Bronchial epithelial cell (primary cell): Measurements from ENCODE around the gene RCL1. TPM values are rescaled to one million over a fixed set of nuclear protein-coding genes. Genes with fewer than 3 reads are reported as not detected.

Source experiments
- DNase-seq: peaks from one replicate; pipeline ENCODE4 v3.0.0-alpha.2; 2010; ENCODE audit warnings: low read depth
- FAIRE-seq: peaks from 2 replicates; lab custom pipeline; 2011; peaks lifted over from hg19 to GRCh38; lab: Jason Lieb, UNC
- H3K27me3 ChIP-seq: 2 replicates; pipeline ENCODE4 v1.5.1; 2011; ENCODE audit warnings: low read length; ENCODE audit not compliant: control insufficient read depth, insufficient read depth
- H3K36me3 ChIP-seq: 2 replicates; pipeline ENCODE4 v1.5.1; 2011; ENCODE audit warnings: low read length; ENCODE audit not compliant: control insufficient read depth, insufficient read depth
- H3K4me3 ChIP-seq: 2 replicates; pipeline ENCODE4 v1.5.1; 2011; ENCODE audit warnings: mild to moderate bottlenecking, low read depth, low read length, control low read depth
- total RNA-seq: library from RNA; depleted of rRNA; stranded (reverse); fragments of >200 nt; gene quantifications from 2 replicates; pipeline ENCODE4 v1.2.1, GENCODE V29; 2014
- TF ChIP-seq, protein P1 (sequence below): IDR thresholded peaks from 2 replicates; pipeline ENCODE4 v1.5.1; 2011; ENCODE audit warnings: mild to moderate bottlenecking, moderate library complexity, low read length, control low read depth, inconsistent platforms; ENCODE audit not compliant: insufficient read depth, severe bottlenecking

RCL1 gene
- total RNA-seq, 1 donor from 2014 or later = 21.9 TPM

DNA sequence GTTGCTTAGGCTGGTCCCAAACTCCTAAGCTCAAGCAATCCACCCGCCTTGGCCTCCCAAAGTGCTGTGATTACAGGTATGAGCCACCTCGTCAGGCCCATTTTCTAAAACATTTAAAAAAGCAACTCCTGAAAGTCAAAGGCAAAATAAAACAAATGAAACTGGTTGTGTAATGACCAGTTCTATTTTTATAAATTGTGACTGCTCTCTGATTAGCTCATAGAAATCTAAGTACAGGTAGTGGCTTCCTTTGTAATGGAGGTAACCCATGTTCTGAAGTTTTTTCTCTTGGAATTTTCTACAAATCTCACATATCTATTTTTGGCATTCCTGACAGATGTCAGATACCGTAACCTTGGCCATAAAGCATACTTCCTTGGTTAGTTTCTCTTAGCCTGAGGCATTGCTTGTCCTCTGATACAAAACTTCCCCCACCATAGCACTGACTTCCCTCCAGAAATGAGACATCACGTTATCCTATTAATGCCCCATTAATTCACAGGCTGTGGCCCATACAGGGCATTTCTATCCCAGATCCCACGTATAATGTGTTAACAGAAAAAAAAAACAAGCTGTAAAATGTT lies 37.6 kb upstream of the RCL1 start:
- H3K36me3 ChIP-seq = no peaks in the 10 kb centered on the region
- DNase-seq = no peak
- no peak overlapping the region for H3K4me3 ChIP-seq
- FAIRE-seq = no peak
- TF ChIP-seq, protein P1, sequence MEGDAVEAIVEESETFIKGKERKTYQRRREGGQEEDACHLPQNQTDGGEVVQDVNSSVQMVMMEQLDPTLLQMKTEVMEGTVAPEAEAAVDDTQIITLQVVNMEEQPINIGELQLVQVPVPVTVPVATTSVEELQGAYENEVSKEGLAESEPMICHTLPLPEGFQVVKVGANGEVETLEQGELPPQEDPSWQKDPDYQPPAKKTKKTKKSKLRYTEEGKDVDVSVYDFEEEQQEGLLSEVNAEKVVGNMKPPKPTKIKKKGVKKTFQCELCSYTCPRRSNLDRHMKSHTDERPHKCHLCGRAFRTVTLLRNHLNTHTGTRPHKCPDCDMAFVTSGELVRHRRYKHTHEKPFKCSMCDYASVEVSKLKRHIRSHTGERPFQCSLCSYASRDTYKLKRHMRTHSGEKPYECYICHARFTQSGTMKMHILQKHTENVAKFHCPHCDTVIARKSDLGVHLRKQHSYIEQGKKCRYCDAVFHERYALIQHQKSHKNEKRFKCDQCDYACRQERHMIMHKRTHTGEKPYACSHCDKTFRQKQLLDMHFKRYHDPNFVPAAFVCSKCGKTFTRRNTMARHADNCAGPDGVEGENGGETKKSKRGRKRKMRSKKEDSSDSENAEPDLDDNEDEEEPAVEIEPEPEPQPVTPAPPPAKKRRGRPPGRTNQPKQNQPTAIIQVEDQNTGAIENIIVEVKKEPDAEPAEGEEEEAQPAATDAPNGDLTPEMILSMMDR = no peak
- H3K27me3 ChIP-seq = no peaks in the 10 kb centered on the region

DNA sequence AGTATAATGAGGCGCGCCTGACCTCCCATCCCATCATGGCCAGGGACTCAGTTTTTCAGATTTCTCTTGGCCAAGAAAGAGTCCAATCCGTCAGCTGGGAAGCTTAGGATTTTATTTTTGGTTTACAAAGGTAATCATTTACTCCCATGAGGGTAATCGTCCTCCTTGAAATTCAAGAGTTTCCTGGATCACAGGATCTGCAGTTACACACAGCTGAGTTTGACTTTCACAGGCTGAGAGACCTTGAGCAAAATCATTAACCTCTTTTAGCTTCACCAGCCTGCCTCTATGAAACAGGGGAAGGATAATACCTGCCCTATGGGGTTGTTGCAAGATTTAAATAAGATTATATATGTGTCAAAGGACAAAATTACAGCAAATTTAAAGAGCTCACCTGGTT lies 36.3 kb upstream of the RCL1 start:
- TF ChIP-seq, protein P1 = no peak
- no peak for FAIRE-seq

DNA sequence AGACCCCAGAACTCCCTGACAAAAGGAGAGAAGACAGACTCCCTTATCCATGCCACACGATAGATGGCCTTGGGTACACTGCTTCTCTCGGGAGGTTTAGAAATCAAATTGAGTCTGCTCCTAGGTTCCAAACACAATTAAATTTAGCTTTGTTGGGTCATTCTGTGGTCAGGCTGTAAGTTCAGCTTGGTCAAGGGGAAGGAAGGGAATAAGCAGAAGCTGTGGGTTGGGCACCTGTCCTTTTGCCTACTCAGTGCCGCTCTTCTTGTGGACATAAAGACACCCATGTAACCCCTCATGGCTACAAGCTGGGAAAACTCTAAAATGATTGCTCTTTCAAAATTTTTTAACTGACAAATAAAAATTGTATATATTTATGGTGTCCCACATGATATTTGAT lies 32.6 kb upstream of the RCL1 start:
- FAIRE-seq (no peak), DNase-seq (no peak)
- no peaks in the 10 kb centered on the region for H3K36me3 ChIP-seq
- TF ChIP-seq, protein P1 = no peak
- H3K4me3 ChIP-seq = no peak overlapping the region
- no peaks in the 10 kb centered on the region for H3K27me3 ChIP-seq

More for the DNA sequence above, 36.3 kb upstream of the RCL1 start:
- H3K27me3 ChIP-seq = no peaks in the 10 kb centered on the region
- H3K36me3 ChIP-seq = no peaks in the 10 kb centered on the region
- no peak for DNase-seq
- no peak overlapping the region for H3K4me3 ChIP-seq

DNA sequence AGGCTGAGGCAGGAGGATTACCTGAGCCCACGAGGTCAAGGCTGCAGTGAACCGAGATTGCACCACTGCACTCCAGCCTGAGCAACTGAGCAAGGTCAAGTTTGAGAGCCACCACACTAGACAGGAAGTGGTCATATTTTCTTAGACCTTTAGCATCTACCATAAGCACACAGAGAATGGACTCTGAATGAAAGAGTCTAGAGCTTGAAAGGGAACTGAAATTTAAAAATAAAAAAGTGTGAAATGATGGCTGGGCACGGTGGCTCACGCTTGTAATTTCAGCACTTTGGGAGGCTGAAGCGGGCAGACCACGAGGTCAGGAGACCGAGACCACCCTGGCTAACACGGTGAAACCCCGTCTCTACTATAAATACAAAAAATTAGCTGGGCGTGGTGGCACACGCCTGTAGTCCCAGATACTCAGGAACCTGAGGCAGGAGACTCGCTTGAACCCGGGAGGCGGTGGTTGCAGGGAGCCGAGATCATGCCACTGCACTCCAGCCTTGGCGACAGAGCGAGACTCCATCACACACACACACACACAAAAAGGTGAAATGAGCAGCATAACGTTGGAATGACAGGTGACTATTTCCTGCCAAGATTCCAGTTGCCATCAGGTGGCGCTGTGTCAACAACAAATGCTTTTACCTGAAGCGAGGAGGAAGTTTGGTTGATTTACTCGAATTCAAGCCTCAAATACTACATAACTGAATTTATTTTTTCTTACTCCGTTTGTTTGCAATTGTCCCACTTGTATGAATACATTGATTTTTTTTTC lies 30.4 kb upstream of the RCL1 start:
- Histone ChIP-seq H3K4me3 (no peak overlapping the region), H3K36me3 (no peaks in the 10 kb centered on the region), H3K27me3 (no peaks in the 10 kb centered on the region)
- DNase-seq (peak; percentile 77), FAIRE-seq (no peak)
- TF ChIP-seq, protein P1 = peak; percentile 80

DNA sequence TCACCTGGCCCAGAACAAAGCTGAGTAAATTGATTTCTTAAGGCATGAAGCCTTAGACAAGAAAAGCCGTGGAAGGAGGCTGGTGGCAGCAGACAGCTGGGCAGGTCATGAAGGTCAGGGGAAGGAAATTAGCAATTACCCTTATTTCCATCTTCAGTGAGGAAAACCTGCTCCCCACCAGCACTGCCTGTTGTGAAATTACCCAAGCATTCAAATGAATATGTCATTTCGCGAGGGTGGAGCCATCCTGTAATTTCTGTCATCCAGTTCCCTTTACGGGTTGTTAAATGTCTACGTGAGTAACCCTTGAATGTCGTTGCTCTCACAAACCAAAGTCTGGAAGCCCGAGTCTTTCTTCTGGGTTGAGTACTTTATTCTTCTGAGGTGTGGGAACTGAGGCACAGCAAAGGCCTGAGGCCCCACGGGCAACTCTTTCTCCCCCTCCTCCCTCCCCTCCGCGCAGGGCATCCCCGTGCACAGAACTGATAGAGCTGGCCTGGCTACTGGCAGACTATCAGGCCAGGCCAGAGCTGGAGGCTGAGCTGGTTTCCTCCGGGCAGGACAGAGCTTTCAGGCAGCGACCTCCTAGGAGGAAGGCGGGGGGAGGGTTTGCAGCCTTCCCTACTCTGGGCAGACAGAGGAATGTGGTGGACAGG lies 29.7 kb upstream of the RCL1 start:
- H3K36me3 ChIP-seq = no peaks in the 10 kb centered on the region
- FAIRE-seq = no peak
- peak; percentile 17 for DNase-seq
- TF ChIP-seq, protein P1 = no peak
- H3K27me3 ChIP-seq = no peaks in the 10 kb centered on the region
- H3K4me3 ChIP-seq = no peak overlapping the region
